ENCODE results near the gene DNAH1.
"Not testable (repeated sequence)": the region's sequence is repeated elsewhere in the genome, so short reads cannot be mapped to it uniquely, and the experiment has no call there.

DNAH1 gene

GRCh38 chr3:52315977-52316764, at the start of gene DNAH1:
Gene DNAH1, plus strand, starts transcription at chr3:52316319. Its CDS starts 6,124 bp downstream, at chr3:52322443.
- DNase-seq (ENCODE audit: low read depth in 3 of 3), result no peak

GRCh38 chr3:52268036-52268435, 48.1 kb upstream of the DNAH1 start:
- DNase-seq (ENCODE audit: low read depth in 3 of 3), result peak in 1 of 3 experiments; percentile 53

- DNase-seq (ENCODE audit: low read depth in 3 of 3), result no peak
Measured at GRCh38 chr3:52269776-52270175, 46.3 kb upstream of the DNAH1 start.

- no peak for DNase-seq (ENCODE audit: low read depth in 3 of 3)
Measured at GRCh38 chr3:52270252-52270754, 45.8 kb upstream of the DNAH1 start.

- DNase-seq (ENCODE audit: low read depth in 3 of 3), result not testable (repeated sequence)
Measured at GRCh38 chr3:52272172-52272571, 43.9 kb upstream of the DNAH1 start.

- no peak for DNase-seq (ENCODE audit: low read depth in 3 of 3)
Measured at GRCh38 chr3:52272831-52273230, 43.3 kb upstream of the DNAH1 start.

- not testable (repeated sequence) for DNase-seq (ENCODE audit: low read depth in 3 of 3)
Measured at GRCh38 chr3:52274781-52275180, 41.3 kb upstream of the DNAH1 start.

- peak; percentile 47 to 55 (median 54) for DNase-seq (ENCODE audit: low read depth in 3 of 3)
Measured at GRCh38 chr3:52277071-52277964, 38.8 kb upstream of the DNAH1 start.

- DNase-seq (ENCODE audit: low read depth in 3 of 3), result peak in 2 of 3 experiments; percentile 40 to 67
Measured at GRCh38 chr3:52277972-52278509, 38.1 kb upstream of the DNAH1 start.

- DNase-seq (ENCODE audit: low read depth in 3 of 3), result peak; percentile 93 to 99 (median 96)
Measured at GRCh38 chr3:52278510-52279069, 37.5 kb upstream of the DNAH1 start, which contains the start of gene WDR82. Gene WDR82, minus strand, starts transcription at chr3:52278649. Its CDS starts 288 bp downstream, at chr3:52278361.

GRCh38 chr3:52279596-52279995, 36.5 kb upstream of the DNAH1 start:
- DNase-seq (ENCODE audit: low read depth in 3 of 3), result no peak

- DNase-seq (ENCODE audit: low read depth in 3 of 3), result no peak
Measured at GRCh38 chr3:52280050-52280461, 36.1 kb upstream of the DNAH1 start.

- DNase-seq (ENCODE audit: low read depth in 3 of 3), result peak in 1 of 3 experiments; percentile 29
Measured at GRCh38 chr3:52281981-52282801, 33.9 kb upstream of the DNAH1 start.

- no peak for DNase-seq (ENCODE audit: low read depth in 3 of 3)
Measured at GRCh38 chr3:52283306-52283705, 32.8 kb upstream of the DNAH1 start.

GRCh38 chr3:52284051-52284450, 32.1 kb upstream of the DNAH1 start:
- DNase-seq (ENCODE audit: low read depth in 3 of 3), result not testable (repeated sequence)

GRCh38 chr3:52286777-52287110, 29.4 kb upstream of the DNAH1 start:
- no peak for DNase-seq (ENCODE audit: low read depth in 3 of 3)

GRCh38 chr3:52288674-52289073, 27.4 kb upstream of the DNAH1 start:
- DNase-seq (ENCODE audit: low read depth in 3 of 3), result no peak

GRCh38 chr3:52289338-52289746, 26.8 kb upstream of the DNAH1 start:
- no peak for DNase-seq (ENCODE audit: low read depth in 3 of 3)

GRCh38 chr3:52289747-52290595, 26.1 kb upstream of the DNAH1 start:
- no peak for DNase-seq (ENCODE audit: low read depth in 3 of 3)

Data from stimulated activated CD4-positive, alpha-beta T cell treated with anti-CD3 and anti-CD28 coated beads, TNF-alpha, amount 100 ng/mL, for 4 hours (primary cell).